H1 (cell line): ENCODE results near the gene KHDC1L. TPM values are rescaled to one million over a fixed set of nuclear protein-coding genes. Genes with fewer than 3 reads are reported as not detected.

Experiments used
- CTCF ChIA-PET: fragments of 300-600 bp; sonication (Branson Sonifier 250); formaldehyde crosslinking; loops from one replicate; lab custom pipeline; 2021; ENCODE audit not compliant: partially characterized antibody; lab: Charles Lee
- POLR2A ChIA-PET: fragments of 300-600 bp; sonication (Branson Sonifier 250); formaldehyde crosslinking; loops from one replicate; lab custom pipeline; 2021; ENCODE audit warnings: inconsistent platforms; ENCODE audit not compliant: partially characterized antibody; lab: Charles Lee
- DNase-seq, 2 experiments: peaks; one replicate each; pipeline versions ENCODE4 v3.0.0 to v3.0.0-alpha.2; 2010 to 2022; ENCODE audit warnings: low spot score in 2 of 2, low read depth in 1 of 2, mixed read lengths in 1 of 2
- FAIRE-seq: peaks from 2 replicates; lab custom pipeline; 2011; peaks lifted over from hg19 to GRCh38; lab: Jason Lieb, UNC
- H2AFZ ChIP-seq: 2 replicates; pipeline ENCODE4 v1.8.1; 2012; ENCODE audit warnings: low read length, inconsistent platforms
- H2AK5ac ChIP-seq: 2 replicates; pipeline ENCODE4 v1.6.1; 2013; ENCODE audit warnings: low read depth, low read length
- H2BK120ac ChIP-seq: replicated peaks from 2 replicates; pipeline ENCODE3; 2013; ENCODE audit warnings: low read depth, low read length, inconsistent platforms
- H2BK12ac ChIP-seq: 2 replicates; pipeline ENCODE4 v1.6.1; 2013; ENCODE audit warnings: low read depth, low read length
- H2BK15ac ChIP-seq: 2 replicates; pipeline ENCODE4 v1.6.1; 2013; ENCODE audit warnings: low read length
- H2BK20ac ChIP-seq: 2 replicates; pipeline ENCODE4 v1.6.1; 2013; ENCODE audit warnings: low read length
- H2BK5ac ChIP-seq: 2 replicates; pipeline ENCODE4 v1.6.1; 2013; ENCODE audit warnings: low read depth, low read length
- H3K14ac ChIP-seq: 2 replicates; pipeline ENCODE4 v1.6.1; 2013; ENCODE audit warnings: inconsistent platforms; ENCODE audit not compliant: insufficient read length
- H3K18ac ChIP-seq: 2 replicates; pipeline ENCODE4 v1.6.1; 2013; ENCODE audit warnings: low read length; ENCODE audit errors: extremely low read depth
- H3K23ac ChIP-seq: 2 replicates; pipeline ENCODE4 v1.6.1; 2013; ENCODE audit warnings: inconsistent platforms; ENCODE audit not compliant: insufficient read length
- H3K23me2 ChIP-seq: 2 replicates; pipeline ENCODE4 v1.6.1; 2013; ENCODE audit warnings: low read depth, low read length
- H3K27ac ChIP-seq: 2 replicates; pipeline ENCODE4 v1.6.1; 2011; ENCODE audit warnings: low read depth, low read length, inconsistent platforms
- H3K27me3 ChIP-seq, 4 experiments: replicated peaks in 1 of 4; 1 replicate in 1 of 4; 2 replicates in 3 of 4; pipeline versions ENCODE4 v1.6.1 to v1.8.1; 2011 to 2013; ENCODE audit warnings: low read length in 3 of 4, mild to moderate bottlenecking in 3 of 4, inconsistent platforms in 2 of 4, mixed read lengths in 2 of 4, moderate library complexity in 1 of 4; ENCODE audit not compliant: control insufficient read depth in 3 of 4, insufficient read depth in 3 of 4; ENCODE audit errors: extremely low read depth in 1 of 4
- H3K36me3 ChIP-seq, 4 experiments: 2 replicates each; pipeline versions ENCODE4 v1.6.1 to v1.8.1; 2011 to 2013; ENCODE audit warnings: mild to moderate bottlenecking in 4 of 4, low read length in 3 of 4, moderate library complexity in 2 of 4, control low read depth in 1 of 4, inconsistent platforms in 1 of 4; ENCODE audit not compliant: insufficient read depth in 4 of 4, control insufficient read depth in 2 of 4
- H3K4ac ChIP-seq: replicated peaks from 2 replicates; pipeline ENCODE3; 2013; ENCODE audit warnings: low read length, low read depth, mixed read lengths, inconsistent platforms; ENCODE audit not compliant: insufficient read length
- H3K4me1 ChIP-seq, 4 experiments: replicated peaks in 1 of 4; 1 replicate in 1 of 4; 2 replicates in 3 of 4; pipeline versions ENCODE4 v1.6.1 to v1.8.1; 2011 to 2013; ENCODE audit warnings: low read length in 3 of 4, inconsistent platforms in 2 of 4, mixed read lengths in 1 of 4; ENCODE audit not compliant: insufficient read depth in 4 of 4, control insufficient read depth in 3 of 4
- H3K4me2 ChIP-seq, 2 experiments: 2 replicates each; pipeline versions ENCODE4 v1.6.1 to v1.8.1; 2011 to 2013; ENCODE audit warnings: low read depth in 2 of 2, low read length in 2 of 2, control low read depth in 1 of 2, inconsistent platforms in 1 of 2, mild to moderate bottlenecking in 1 of 2; ENCODE audit not compliant: insufficient read depth in 1 of 2
- H3K4me3 ChIP-seq, 4 experiments: fragments of 200-600, 300-600 bp in 1 of 4; sonication (generic), shearing (Covaris generic), sonication (Bioruptor Twin) in 1 of 4; 2 replicates each; pipeline versions ENCODE4 v1.5.1 to v1.8.1; 2011 to 2016; ENCODE audit warnings: low read length in 4 of 4, low read depth in 3 of 4, control low read depth in 2 of 4, inconsistent platforms in 2 of 4, mild to moderate bottlenecking in 2 of 4, mixed read lengths in 1 of 4, moderate library complexity in 1 of 4; ENCODE audit not compliant: insufficient read depth in 2 of 4; ENCODE audit errors: extremely low read depth in 1 of 4
- H3K56ac ChIP-seq: replicated peaks from 2 replicates; pipeline ENCODE3; 2013; ENCODE audit warnings: low read depth, mild to moderate bottlenecking, mixed read lengths, low read length, inconsistent platforms; ENCODE audit not compliant: insufficient read length
- H3K79me1 ChIP-seq: 2 replicates; pipeline ENCODE4 v1.6.1; 2013; ENCODE audit warnings: low read depth, low read length, control low read depth
- H3K79me2 ChIP-seq, 2 experiments: 2 replicates each; pipeline versions ENCODE4 v1.6.1 to v1.8.1; 2012 to 2013; ENCODE audit warnings: low read length in 2 of 2, mild to moderate bottlenecking in 2 of 2, inconsistent platforms in 1 of 2; ENCODE audit not compliant: insufficient read depth in 2 of 2, control insufficient read depth in 1 of 2
- H3K9ac ChIP-seq, 4 experiments: replicated peaks in 1 of 4; 1 replicate in 1 of 4; 2 replicates in 3 of 4; pipeline versions ENCODE4 v1.6.1 to v1.8.1; 2011 to 2013; ENCODE audit warnings: low read depth in 3 of 4, low read length in 3 of 4, control low read depth in 2 of 4, mild to moderate bottlenecking in 2 of 4, moderate library complexity in 2 of 4, inconsistent platforms in 1 of 4; ENCODE audit errors: extremely low read depth in 1 of 4
- H3K9me3 ChIP-seq, 2 experiments: 2 replicates each; pipeline versions ENCODE4 v1.6.1 to v1.8.1; 2012 to 2013; ENCODE audit warnings: mild to moderate bottlenecking in 2 of 2, moderate library complexity in 2 of 2, control low read depth in 1 of 2, inconsistent platforms in 1 of 2, low read depth in 1 of 2, low read length in 1 of 2, mixed read lengths in 1 of 2; ENCODE audit not compliant: insufficient read depth in 2 of 2
- H4K20me1 ChIP-seq, 2 experiments: replicated peaks in 1 of 2; 2 replicates each; pipeline versions ENCODE3 to v1.8.1; 2011 to 2013; ENCODE audit warnings: inconsistent platforms in 2 of 2, low read length in 2 of 2, mild to moderate bottlenecking in 1 of 2; ENCODE audit not compliant: insufficient read depth in 2 of 2, control insufficient read depth in 1 of 2
- H4K5ac ChIP-seq: 2 replicates; pipeline ENCODE4 v1.6.1; 2013; ENCODE audit warnings: low read length, low read depth, mixed read lengths, inconsistent platforms; ENCODE audit not compliant: insufficient read length
- H4K8ac ChIP-seq: 2 replicates; pipeline ENCODE4 v1.8.0; 2013; ENCODE audit warnings: mild to moderate bottlenecking, moderate library complexity, low read length, inconsistent platforms; ENCODE audit not compliant: insufficient read depth; ENCODE audit errors: extremely low read depth
- H4K91ac ChIP-seq: replicated peaks from 2 replicates; pipeline ENCODE3; 2013; ENCODE audit warnings: low read length, mixed read lengths, inconsistent platforms; ENCODE audit not compliant: insufficient read length
- EGR1 ChIP-seq: IDR thresholded peaks from 2 replicates; pipeline ENCODE4 v1.6.1; 2011; ENCODE audit warnings: low read depth, low read length, borderline replicate concordance
- FOSL1 ChIP-seq: IDR thresholded peaks from 2 replicates; pipeline ENCODE4 v1.6.1; 2011; ENCODE audit warnings: mild to moderate bottlenecking, low read depth, low read length, moderate library complexity; ENCODE audit not compliant: insufficient read depth
- SIN3A ChIP-seq, 2 experiments: IDR thresholded peaks in 1 of 2; conservative IDR thresholded peaks in 1 of 2; 2 replicates each; pipeline ENCODE4 v1.6.1; 2011 to 2012; ENCODE audit warnings: low read length in 2 of 2, improper control_type of control experiment in 1 of 2, low read depth in 1 of 2, mild to moderate bottlenecking in 1 of 2
- WGBS, 2 experiments: shearing (Covaris generic) in 1 of 2; methylation state at CpG; one replicate each; pipeline versions ENCODE4 v1.1.6 to v1.1.7; 2013 to 2015; ENCODE audit warnings: low lambda C conversion rate in 2 of 2, mixed read lengths in 2 of 2, inconsistent platforms in 1 of 2, low coverage in 1 of 2, missing lambda C conversion rate in 1 of 2; ENCODE audit not compliant: insufficient replicate concordance in 2 of 2, insufficient coverage in 1 of 2, insufficient read length in 1 of 2; ENCODE audit errors: extremely low coverage in 1 of 2, missing lambda C conversion rate in 1 of 2; 5-methylcytosine and 5-hydroxymethylcytosine counted together
- polyA plus RNA-seq, 7 experiments: library from polyadenylated mRNA; depleted of rRNA in 3 of 7; stranded (reverse) in 5 of 7; unstranded in 2 of 7; fragments of >200 nt in 5 of 7; fragments of 200-250 nt in 2 of 7; gene quantifications; 1 replicate in 5 of 7; 2 replicates in 1 of 7; 4 replicates in 1 of 7; pipeline versions ENCODE4 v1.2.1 to v1.2.3, GENCODE V29; 2011 to 2013; ENCODE audit warnings: missing spikeins in 2 of 7, mixed read lengths in 2 of 7
- total RNA-seq: library from RNA; stranded (reverse); fragmentation: NEBNext Ultra II Directional; extraction: Animal tissue kit (Norgen Biotek cat#: 25700); gene quantifications from 2 replicates; pipeline ENCODE4 v1.2.1, GENCODE V29; 2021

KHDC1L gene
- total and polyA plus RNA-seq, 2 of the 8 experiments (the other 6 are each of a cell fraction or from before 2014, with no cell fraction given), result 0.14 TPM; not detected in 1

DNA sequence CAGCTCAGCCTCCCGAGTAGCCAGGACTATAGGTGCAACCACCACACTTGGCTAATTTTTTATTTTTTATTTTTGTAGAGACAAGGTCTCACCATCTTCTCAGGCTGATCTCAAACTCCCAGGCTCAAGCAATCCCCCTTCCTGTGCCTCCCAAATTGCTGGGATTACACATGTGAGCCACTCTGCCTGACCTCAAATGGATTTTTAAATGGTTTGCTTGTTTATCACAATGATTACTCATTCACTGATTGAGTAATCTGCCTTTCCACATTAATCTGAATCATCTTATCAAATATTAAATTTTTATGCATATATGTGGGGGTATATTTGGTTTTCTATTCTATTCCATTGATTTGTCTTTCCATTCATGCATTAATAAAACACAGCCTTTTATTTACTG lies 9.4 kb upstream of the KHDC1L start:
- Histone ChIP-seq H3K23me2 (no peaks in the 10 kb centered on the region), H3K79me1 (no peaks in the 10 kb centered on the region), H3K27ac (no peak overlapping the region), H4K91ac (no peak overlapping the region), H2BK5ac (no peak overlapping the region), H3K56ac (no peak overlapping the region), H3K14ac (no peak overlapping the region), H3K9me3 (no peaks in the 10 kb centered on the region), H2BK120ac (no peak overlapping the region), H3K9ac (no peak overlapping the region), H4K20me1 (no peaks in the 10 kb centered on the region), H4K8ac (no peak overlapping the region), H3K23ac (no peak overlapping the region), H2BK20ac (no peak overlapping the region), H3K36me3 (no peaks in the 10 kb centered on the region), H3K18ac (no peak overlapping the region), H3K4me1 (no peaks in the 10 kb centered on the region; a peak in 1 of 7 replicates), H2BK15ac (no peak overlapping the region), H2AK5ac (no peak overlapping the region), H4K5ac (no peak overlapping the region), H3K4me2 (no peak overlapping the region), H3K4me3 (no peak overlapping the region), H3K79me2 (no peaks in the 10 kb centered on the region), H2AFZ (no peak overlapping the region), H3K27me3 (no peaks in the 10 kb centered on the region), H3K4ac (no peak overlapping the region), H2BK12ac (no peak overlapping the region)
- 92% methylated on average over 1 of the region's 1 CpG; no CpG with 5 or more reads in 1 of the 2 experiments for WGBS, 2 experiments
- CTCF ChIA-PET, result no interaction called here
- no peak for TF ChIP-seq EGR1
- no peak for TF ChIP-seq FOSL1
- TF ChIP-seq SIN3A (conservative IDR thresholded peaks at IDR 0.05 in 1 of 2, IDR thresholded peaks at IDR 0.05 in 1 of 2; ENCODE audit: low read depth in 1 of 2, low read length in 2 of 2), result no peak
- POLR2A ChIA-PET, result no interaction called here
- DNase-seq (no peak), FAIRE-seq (no peak)
